GM18517 (cell line): ENCODE data around the gene NUFIP1.
"Not testable (repeated sequence)": the region's sequence is repeated elsewhere in the genome, so short reads cannot be mapped to it uniquely, and the experiment has no call there.

Source experiments
- ATAC-seq: cut with Tn5 transposase; IDR thresholded peaks from one replicate; pipeline ENCODE4 v1.9.1; 2021; ENCODE audit warnings: mild to moderate bottlenecking, moderate library complexity; ENCODE audit not compliant: unreplicated experiment

Gene NUFIP1

DNA sequence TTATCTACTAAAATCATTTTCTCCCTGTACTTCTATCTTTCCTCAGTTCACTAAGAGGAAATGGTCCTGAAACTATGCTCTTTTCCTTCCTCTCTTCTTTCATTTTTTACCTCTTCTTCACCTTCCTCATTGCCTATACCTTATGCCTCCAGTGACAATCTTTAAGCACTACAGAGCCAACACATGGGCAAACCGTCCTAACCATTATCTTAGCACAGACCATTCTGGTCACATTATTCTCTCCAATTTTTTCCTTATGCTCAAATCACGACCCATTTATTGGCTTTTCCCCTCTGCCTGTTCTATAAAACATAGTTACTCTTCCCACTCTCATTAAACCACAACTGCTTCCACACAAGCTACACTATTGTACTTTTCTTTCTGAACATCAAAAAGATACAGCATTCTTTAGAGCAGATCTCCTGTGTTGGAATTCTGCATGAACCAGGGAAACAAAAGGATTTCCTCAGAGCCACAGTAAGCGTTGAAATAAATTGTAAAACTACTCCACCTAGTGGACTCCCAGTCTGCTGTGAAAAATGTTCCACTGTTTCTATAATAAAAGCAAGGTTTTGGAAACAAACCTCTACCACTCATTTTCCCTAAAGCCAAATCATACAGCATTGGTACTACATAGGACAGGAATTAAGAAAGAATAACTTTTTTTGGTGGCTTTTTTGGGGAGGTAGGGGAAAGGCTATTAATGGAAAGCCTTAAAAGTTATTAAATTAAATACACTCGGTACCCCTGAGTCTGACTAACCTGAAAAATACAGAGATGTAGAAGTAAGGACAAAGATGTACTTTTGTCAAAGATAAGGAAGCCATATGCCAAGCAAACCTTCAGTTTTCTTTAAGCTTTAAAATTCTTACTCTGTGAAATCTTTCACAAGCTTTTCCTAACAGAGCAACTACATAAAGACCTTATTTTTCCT is 19.5 kb downstream of the NUFIP1 start:
- no peak for ATAC-seq

DNA sequence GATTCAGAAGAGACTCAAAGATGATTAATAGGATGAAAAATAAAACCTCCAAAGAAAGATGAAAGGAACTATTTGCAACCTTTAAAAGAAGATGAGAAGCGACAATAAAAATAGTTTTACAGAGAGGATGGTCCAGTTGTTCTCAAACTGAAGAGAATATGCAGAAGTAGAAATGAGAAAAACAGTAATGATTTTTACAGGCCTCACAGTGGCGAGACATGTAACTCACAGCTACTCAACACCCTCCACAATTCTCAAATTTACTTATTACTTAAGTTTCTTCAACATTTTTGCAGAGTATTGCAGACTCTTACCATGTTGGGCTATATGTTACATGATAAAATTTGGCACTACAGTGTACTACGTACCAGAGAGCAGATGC is 20.8 kb downstream of the NUFIP1 start:
- ATAC-seq: no peak

DNA sequence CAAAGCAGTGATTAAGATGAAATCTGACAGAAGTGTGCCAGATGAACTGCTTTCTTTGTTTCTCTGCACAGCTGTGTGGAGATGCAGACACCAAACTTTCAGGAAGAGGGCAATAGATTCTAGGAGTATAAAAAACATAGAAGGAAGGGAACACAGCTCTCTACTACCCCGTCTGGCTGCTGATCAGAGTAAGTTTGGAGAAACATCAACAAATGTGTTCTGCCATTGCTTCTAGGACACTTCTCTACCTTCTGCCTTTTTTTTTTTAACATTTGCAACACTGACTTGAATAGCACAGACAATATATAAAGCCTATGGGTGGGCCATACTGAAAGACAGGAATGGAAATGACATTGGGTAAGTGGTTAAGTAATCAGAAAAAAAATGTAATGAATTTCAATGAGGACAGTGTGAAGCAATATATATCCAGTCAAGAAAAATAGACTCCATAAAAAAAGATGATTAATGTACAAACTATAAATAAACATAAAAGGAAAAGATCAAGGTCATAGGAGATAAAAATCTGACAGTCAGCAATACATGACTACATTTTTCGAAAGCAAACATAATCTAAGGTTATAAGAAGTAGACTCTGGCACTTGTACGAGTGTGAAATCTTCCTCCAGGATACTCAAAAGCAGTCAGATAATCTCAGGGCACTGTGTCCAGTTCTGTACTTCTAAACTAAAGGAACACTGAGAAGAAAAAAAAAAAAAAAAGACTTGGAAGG is 21.4 kb downstream of the NUFIP1 start:
- ATAC-seq: no peak

DNA sequence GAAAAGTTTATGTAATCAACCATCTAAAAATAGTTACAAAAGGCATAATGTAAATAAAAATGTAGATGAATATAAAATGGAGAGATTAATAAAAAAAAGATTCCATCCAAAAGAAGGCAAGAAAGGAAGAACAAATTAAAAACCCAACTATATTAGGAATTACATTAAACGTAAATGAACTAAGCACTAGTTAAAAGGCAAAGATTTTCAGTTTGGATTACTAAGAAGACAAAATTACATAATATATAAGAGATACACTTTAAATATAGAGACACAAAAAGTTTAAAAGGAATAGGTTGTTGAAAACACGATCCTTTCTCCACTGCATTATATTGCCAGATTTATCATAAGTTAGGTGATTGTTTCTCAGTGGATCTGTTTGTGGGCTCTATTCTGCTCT is 27.3 kb downstream of the NUFIP1 start:
- ATAC-seq: no peak

DNA sequence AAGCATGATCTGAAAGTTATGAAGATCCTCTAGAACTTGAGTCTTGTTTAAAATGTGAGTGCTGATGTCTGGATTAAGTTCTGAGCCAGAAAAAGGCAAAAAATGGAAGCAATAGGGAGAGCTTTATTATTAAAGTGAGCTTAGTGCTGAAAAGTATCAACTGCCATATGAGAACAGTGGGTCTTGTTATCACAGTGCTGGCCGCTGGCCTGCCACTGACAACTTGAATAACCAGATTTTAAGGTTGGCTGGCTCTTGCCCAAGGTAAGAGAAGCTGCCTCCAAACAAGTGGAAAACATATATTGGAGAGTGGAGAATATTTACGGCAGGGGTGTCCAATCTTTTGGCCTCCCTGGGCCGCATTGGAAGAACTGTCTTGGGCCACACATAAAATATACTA is 33.9 kb downstream of the NUFIP1 start:
- no peak for ATAC-seq

DNA sequence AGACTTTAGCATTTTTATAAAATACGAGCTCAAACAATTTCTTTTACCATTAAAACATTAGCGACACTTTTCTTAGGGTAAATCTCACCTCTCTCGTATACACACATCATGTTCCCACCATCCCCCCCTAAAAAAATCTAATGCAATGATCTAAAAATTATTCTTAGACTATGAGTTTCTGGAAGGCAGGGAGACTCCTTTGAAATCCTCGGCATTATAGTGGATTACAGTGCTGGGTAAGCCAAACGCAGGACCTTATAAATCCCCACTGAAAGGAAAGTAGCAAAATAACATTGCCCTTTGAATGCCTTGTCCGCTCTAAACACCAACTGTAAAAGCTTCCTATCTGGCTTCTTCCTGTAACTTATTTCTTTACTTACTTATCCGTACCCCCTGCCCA is 35.0 kb downstream of the NUFIP1 start:
- ATAC-seq: no peak

DNA sequence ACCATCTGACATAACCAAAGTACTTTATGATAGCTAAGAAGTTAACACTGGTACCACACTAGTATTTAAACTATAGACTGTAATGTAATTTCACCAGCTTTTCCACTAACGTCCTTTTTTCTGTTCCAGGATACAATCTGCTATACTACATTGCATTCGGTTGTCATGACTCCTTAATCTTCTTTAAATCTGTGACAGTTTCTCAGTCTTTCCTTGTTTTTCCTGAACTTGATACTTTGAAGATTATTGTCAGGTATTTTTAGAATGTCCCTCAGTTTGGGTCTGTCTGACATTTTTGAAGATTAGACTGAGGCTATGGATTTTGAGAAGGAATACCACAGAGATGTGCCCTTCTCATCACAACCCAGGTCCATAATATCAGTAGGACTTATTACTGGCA is 36.6 kb downstream of the NUFIP1 start:
- ATAC-seq: no peak

DNA sequence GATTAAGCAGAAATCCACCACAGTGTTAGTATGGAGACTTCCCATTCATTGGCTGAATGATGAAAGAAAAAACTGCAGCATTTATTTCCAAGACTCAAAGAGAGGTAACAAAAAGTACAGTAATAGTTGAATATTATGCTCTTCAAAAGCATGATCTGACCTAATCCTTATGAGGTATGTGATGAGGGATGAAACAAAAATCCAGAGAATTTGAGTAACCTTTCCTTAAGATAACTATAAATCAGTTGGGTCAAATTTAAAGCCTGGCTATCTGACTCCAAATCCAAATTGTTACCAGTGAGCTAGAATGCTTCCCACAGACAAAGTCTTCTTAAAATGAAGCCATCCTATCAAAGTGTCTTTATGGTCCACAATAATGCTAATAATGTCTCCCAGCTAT is 38.1 kb downstream of the NUFIP1 start:
- ATAC-seq: no peak

DNA sequence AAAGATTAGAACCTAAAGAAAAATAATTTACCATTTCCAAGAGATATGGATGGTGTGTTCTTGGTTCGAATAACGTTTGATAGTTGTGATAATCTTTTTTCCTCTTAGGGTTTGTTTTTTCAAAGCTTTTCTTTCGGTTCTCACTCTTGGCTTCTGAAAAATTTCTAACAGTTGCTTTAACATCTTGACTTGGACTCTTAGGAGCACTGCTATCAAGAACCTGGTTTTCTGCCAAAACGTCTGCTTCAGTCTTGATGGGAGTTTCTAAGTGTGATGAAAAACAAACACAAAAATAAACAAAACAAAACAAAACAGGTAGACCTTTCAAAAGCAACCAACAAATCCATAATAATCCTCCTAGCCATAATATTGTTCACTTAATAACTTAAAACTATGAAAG is 45.9 kb downstream of the NUFIP1 start:
- ATAC-seq: not testable (repeated sequence)

DNA sequence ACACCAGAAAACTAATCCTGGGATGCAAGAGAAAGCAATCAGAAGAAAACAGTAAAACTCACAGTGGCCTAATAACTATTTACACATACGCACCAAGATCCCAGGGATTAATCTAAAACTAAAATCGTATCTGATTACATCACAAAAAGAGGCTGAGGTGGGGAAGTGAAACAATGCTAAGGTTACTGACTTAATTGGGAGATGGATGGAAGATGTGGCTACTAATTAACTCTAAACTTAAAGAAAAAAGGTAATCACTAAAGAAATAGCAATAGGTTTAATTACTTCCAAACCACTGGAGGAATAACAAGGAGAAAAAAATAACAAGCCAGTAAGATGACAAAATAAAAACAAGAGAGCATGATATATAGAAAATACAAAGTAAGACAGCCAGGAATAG is 50.4 kb downstream of the NUFIP1 start:
- no peak for ATAC-seq

DNA sequence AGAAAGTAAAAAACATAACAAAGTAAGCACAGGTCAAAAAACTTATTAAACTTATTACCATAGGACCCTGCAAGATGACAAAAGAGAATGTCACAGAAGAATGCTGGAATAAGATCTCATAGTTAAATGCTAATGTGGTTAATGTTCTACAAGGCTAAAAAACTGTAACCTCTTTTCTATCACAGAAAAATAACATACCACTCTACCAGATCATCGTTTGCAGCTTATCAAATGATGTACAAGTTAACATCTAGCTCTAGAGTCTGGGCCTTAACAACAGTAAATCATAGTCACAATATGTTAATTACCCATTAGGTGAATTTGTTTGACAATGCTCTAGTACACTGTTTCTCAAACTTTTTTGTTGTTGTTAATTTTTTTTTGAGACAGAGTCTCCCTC is 53.0 kb downstream of the NUFIP1 start:
- ATAC-seq: no peak

DNA sequence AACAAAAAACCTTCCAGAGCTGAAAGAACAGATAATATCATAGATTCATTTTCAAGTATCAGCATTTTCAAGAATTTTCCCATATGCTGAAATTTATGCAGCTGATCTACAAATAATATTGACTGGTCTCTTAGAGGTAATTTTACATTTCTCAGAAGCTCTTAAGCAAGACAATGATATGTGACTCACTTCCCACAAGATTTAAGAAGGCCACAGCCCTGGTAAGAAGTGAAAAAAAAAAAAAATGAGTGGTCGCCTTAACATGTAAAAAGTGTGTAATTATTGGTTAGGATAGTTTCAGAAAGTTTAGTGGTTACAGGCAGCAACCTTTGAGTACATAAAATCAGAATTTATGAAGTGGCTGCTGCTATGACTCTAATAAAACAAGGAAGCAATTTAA is 54.5 kb downstream of the NUFIP1 start:
- no peak for ATAC-seq

DNA sequence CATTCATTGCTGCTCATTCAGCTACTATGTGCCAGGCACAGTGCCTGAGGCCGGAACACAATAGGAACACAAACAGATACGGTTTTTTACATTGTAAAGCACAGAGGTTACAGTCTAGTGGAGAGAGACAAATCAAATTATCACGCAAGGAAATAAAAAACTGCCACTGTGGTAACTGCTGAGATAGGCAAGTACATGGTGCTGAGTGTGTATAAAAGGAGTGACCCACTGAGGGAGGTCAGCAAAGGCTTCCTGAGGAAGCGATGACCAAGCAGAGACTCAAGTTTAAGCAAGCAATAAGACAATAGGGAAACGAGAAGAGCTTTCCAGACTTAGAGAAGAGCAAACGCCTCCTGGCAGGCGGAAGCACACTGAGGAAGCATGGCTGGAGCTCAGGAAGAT is 56.4 kb downstream of the NUFIP1 start:
- no peak for ATAC-seq

DNA sequence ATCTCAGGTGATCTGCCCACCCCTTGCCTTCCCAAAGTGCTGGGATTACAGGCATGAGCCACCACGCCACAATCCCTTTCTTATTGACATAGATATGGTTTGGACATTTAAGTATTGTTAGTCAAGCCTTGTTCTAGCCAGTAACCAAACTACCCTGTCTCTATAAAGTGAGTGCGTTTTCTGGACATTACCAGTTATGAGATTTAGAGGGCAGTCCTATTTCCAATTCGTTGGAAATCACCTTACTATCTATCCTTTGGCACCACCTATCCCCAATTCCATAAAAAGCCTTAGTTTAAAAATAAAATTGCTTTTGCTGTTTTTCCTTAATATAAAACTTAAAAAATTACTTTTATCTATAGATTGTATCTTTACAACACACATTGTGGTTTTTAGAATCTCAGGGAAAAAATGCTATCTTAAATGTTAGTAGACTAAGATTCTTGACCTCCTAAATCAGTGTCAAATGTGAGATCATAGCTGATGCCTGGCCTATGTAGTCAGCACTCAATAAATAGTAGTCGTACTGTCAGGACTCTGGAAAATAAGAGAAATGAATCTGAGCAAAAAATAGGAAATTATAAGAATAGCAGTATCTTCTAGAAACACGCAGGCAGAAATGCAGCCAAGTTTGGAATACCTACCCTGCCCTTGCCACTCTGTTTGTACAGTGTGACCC is 57.0 kb downstream of the NUFIP1 start:
- ATAC-seq: no peak

DNA sequence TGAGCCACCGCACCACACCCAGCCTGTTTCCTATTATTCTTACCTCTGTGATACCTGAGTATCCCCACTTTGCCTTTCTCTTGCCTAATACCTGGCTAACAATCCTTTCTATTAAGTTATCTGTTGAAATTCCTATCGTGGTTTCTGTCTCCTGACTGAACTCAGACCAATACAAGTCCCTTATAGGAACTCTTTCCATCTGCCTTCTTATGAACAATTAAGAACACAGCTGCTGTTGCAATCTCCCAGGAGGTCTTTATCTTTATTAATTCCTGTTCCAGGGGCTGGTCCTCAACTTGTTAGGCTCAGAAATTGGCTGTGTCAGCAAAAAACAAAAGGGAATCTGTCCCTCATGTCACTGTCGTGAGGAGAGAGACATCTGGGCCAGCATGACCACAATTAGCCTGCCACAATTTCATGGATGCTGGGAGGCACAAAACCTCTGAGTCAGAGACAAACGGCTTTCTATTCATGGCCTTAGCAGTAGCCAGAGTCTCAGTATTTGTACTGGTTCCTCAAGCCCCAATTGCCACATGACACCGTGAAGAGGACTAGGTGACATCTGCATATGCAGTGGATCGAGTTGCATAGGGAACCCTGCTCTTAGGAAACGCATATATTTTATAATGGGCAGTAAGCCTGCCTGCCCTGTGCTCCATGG is 58.2 kb downstream of the NUFIP1 start:
- ATAC-seq: no peak

DNA sequence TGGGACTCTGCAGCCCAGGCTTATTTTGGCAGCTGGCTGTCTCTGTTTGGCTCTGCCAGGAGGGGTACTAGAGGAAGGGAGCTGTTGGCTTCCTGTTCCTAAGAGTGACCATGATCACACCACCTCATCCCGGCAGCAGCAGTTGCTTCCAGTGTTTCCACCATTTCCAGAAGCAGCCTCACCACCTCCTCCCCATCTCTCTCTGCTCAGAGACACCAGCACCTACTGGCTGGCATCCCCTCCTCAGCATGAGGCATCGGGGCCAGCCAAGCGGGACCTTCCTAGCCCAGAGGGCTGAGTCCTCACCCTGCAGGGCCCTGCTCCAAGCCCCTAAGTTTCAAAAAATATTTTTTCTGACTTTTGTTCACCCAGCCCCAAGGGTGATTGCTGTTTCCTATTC is 59.0 kb downstream of the NUFIP1 start:
- ATAC-seq: no peak

DNA sequence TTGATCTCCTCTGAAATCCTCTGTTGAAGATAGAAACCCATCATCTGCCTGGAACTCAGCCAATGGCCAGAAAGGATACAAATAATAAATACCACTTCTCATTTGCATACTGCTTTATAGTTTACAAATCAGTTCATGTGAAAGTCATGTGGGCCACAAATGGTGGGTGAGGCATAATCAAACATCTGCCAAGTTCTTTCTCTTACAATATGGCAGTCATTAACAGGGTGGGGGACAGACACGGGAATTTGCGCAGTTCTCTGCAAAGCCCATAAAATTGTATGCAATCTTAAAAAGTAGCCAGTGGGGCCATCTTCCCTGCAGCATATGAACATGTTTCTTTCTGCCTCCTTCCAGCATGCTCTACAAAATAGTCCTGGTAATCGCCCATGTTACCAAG is 59.6 kb downstream of the NUFIP1 start:
- no peak for ATAC-seq

DNA sequence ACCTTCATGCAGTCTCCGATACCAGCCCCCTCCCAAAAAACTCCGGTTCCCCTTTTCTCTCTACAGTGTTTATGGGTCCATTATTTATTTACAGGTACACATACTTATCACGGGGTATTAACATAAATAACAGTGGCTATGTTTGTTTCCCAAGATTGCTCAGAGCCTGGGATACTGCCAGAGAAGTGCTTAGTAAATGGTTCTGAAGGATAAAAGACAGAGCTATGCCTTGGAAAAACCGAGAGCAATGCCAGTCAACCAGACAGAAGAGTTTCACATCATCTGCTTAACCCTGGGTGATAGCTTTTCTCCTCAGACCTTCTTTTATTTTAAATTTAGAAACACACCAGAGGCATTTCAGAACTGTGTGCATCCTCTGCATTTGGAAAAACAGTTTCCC is 61.3 kb downstream of the NUFIP1 start:
- ATAC-seq: no peak

DNA sequence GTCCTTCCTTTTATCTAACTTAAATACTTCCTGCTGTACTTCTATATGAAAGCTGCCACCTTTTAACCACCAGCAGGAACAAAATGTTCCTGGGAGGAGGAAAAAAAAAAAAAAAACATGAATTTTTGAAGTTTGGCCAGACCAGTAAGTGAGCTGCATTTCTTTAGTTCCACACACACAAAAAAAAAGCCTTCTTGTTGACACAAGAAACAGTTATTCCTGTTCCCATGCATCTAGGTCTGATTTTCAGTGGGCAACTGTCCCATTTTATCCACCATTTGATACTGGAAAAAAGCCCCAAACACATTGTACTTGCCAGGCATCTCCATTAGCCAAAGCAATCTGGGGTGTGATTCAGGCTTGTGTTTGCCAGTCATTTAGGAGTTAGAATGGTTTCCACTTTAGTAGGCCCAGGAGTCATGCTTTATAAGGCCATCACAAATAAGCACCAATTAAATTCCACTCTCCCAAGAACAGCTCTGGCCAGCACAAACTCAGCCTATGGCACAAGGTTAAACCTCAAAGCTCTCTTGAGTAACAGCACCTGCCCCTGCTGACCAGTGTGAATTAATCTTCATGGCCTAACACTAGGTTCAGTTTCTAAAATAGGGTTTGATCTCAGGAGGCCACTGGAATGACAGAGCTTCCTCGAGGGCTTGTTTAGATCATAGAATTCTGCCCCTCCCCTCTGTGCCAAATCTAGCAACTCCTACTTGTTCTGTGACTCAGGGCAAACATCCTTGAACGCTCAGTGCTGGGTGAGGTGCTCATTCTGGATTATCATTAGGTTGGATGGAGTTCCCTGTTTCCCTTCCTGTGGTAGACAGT is 67.1 kb downstream of the NUFIP1 start:
- ATAC-seq: no peak

DNA sequence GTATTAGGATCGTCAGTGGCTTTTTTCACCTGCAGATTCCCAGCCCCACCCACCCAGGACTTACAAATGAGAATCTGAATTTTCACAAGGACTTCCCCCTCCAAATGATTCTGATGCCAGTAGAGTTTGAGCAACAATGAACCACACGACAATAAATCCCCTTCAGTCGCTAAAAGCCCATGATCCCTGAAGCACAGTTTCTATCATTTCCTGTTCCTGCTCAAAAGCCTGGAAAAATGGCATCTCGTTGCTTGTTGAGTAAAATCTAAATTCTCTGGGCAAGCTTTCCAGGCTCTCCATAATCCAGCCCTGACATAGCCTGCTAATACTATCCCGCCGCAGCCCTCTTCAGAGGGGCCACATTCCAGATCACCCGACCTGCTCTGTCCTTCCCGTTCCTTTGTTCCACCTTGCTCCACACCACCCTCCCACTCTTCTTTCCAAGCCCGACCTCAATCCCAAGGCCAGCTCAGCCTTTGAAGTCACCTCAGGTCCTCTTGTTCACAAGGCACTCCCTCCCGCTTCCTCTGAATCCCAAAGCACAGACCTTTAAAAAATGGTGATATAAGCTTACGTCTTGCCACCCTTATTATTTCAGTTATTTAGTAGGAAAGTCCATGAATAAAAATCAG is 67.9 kb downstream of the NUFIP1 start:
- ATAC-seq: no peak
